Subcutaneous adipose tissue (tissue), 4 donors: Measurements from ENCODE around the gene TMEM250. TPM values are rescaled to one million over a fixed set of nuclear protein-coding genes. Genes with fewer than 3 reads are reported as not detected.

Experiments used
- total RNA-seq, 4 donors: library from RNA; depleted of rRNA; stranded (reverse); fragments of >200 nt; gene quantifications; one replicate each; pipeline ENCODE4 v1.1.0, GENCODE V29; 2016
- TF ChIP-seq, protein P1 (sequence below): fragments of 450-650 bp; IDR thresholded peaks from one replicate; pipeline ENCODE4 v1.5.1; 2016; ENCODE audit warnings: low read depth, mild to moderate bottlenecking, control low read depth, antibody characterized with exemption, moderate library complexity

Gene TMEM250
- total RNA-seq, 4 donors from 2014 or later, result 11.3 to 47.8 (median 19.6) TPM

DNA sequence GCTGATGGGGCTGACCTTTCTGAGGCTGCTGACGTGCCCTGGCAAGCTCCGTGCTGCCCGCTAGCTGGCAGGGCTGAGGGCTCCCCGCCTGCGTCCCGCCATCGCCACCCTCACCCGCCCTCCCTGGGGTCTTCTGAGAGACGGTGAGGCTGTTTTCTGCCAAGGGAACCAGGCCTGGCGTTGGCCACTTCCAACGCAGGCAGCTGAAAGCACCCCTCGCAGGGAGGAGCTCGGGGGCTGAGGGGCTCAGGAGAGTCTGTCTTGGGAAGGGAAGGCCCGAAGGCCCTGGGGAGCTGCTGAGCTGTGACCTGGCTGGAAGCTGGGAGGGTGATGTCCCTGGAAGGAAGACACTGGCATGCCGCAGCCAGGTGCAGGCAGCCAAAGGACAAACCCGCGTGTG, 9.8 kb upstream of the TMEM250 start:
- TF ChIP-seq, protein P1, sequence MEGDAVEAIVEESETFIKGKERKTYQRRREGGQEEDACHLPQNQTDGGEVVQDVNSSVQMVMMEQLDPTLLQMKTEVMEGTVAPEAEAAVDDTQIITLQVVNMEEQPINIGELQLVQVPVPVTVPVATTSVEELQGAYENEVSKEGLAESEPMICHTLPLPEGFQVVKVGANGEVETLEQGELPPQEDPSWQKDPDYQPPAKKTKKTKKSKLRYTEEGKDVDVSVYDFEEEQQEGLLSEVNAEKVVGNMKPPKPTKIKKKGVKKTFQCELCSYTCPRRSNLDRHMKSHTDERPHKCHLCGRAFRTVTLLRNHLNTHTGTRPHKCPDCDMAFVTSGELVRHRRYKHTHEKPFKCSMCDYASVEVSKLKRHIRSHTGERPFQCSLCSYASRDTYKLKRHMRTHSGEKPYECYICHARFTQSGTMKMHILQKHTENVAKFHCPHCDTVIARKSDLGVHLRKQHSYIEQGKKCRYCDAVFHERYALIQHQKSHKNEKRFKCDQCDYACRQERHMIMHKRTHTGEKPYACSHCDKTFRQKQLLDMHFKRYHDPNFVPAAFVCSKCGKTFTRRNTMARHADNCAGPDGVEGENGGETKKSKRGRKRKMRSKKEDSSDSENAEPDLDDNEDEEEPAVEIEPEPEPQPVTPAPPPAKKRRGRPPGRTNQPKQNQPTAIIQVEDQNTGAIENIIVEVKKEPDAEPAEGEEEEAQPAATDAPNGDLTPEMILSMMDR, result no peak

DNA sequence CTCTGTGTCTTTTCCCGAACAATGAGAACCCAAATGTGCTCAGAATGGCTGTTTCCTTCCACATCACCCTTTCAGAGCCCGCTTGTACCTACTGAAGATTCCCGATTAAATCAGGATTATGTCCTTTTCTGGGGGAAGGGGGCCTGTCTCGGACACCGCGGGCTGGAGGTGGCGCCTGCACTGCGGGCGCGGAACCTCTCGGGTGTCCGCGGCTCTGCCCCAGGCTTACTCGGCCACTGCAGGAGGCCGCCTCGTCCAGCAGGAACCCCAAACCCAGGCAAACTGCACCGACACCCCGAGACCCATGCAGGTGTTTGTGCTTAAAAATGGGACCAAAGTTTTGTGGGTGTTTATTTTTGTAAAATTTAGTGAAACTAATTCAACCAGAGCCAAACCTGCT, 8.6 kb upstream of the TMEM250 start:
- TF ChIP-seq, protein P1, result no peak

DNA sequence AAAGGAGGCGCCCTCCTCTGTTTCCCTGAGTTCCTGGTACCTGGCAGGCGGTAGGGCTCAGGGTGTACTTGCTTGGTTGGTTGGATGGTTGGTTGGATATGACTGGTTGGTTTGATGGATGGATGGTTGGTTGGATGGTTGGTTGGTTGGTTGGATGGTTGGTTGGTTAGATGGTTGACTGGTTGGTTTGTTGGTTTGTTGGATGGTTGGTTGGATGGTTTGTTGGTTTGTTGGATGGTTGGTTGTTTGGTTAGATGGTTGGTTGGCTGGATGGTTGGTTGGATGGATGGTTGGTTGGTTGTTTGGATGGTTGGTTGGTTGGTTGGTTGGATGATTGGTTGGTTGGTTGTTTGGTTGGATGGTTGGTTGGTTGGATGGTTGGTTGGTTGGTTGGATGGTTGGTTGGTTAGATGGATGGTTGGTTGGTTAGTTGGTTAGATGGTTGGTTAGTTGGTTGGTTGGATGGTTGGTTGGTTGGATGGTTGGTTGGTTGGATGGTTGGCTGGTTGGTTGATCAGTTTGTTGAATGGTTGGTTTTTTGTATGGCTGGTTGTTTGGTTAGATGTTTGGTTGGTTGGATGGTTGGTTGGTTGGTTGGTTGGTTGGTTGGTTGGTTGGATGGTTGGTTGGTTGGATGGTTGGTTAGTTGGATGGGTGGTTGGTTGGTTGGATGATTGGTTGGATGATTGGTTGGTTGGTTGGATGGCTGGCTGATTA, 6.5 kb upstream of the TMEM250 start:
- TF ChIP-seq, protein P1, result no peak

DNA sequence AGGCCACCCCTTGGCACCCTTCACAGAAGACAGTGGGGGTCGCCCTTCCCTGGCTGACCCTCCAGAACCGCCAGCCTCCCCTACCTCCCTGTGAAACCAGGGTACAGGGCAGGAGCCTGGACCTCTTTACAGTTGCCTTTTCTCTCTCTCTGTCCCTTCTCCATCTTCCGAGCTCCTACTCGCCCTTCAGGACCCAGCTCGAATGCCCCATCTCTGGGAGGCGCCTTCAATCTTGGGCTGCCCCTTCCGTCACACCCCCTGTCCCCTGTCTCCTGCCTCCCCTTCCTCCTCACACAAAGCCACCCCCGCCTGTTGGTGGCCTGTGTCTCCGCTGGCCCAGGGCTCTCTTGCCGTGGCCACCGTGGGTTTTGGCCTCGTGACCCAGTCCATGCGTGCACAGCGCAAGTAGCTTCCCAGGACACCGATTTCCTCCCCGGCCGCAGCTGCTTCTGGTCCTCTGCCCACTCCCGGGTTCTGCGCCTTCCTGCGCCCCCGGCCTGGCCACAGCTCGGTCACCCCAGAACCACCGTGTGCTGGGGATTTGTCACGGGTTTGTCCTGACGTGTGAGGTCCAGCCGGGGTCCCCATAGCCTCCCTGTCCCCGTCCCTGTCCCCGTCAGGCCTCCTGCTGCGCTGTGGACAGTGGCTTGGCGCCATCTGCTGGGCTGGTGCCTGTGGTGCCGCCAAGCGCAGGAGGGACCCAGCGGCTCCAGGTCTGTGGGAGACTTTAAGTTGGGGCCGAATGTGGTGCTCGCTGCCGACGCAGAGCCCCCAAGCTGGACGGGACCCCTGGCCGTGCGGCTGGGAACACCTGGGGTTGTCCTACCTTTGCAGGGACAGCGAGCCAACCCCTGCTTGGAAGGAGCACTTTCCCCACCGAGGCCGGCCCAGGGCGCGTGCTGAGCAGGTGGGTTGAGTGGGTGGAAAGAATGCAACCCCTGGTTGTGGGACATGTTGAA, 4.0 kb upstream of the TMEM250 start:
- TF ChIP-seq, protein P1, result no peak

DNA sequence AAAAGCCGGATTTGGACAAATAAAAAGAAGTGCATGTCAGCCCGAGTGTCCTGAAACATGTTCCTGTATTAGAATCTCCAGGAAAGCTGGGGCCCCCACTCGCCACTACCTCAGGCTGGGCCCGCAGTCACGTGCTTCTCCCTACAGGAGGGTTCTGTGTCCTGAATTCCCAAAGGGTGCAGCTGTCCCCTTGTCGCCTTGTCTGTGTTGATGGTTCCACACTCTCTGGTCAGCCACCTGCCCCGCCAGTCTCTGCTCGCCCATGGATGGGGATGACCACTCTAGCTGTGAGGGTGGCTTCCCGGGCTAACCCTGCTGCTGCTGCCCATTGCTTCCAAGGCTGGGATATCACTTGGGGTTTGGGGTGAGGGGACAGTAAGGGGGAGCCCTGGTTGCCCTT, 3.1 kb upstream of the TMEM250 start:
- TF ChIP-seq, protein P1, result no peak

DNA sequence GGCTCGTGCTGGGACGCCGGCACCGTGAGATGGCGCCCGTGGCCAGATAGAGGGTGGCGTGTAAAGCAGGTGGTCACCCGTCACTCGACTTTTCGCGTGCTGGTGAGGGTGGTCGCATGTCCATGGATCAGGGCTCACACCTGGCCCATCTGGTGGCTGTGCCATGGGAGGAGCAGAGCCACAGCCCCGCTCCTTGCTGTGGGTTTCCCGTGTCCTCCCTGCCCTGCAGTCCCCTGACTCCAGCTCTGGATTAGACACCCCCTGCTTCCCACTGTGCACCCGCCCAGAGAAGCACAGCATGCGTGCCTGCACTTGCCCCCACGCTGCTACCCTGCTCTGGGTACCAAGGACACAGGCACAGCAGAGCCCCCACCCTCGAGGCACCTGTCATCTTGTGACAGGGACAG, 1.8 kb upstream of the TMEM250 start:
- TF ChIP-seq, protein P1, result no peak

DNA sequence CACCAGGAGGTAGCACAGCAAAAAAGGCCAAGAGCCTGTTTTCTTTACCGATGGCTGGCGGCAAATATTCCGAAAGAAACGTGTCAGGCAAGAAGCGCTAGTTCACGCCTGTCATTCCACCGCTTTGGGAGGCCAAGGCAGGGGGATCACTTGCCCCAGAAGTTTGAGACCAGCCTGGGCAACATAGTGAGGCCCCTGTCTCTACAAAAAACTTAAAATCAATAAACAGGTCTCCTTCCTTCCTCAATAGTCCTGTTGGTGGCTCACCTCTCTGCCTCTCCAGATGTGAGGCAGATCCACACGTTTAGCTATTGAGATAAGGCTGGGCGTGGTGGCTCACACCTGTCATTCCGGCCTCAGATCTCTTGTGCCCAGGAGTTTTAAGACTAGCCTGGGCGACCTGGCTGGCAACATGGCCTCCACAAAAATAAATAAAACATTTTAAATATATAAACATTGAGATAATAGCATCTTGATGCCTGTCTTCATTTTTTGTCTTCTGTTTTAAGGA, 1.3 kb upstream of the TMEM250 start:
- TF ChIP-seq, protein P1, result no peak
